Neutrophil (primary cell): ENCODE results near the gene NDST4.

ENCODE experiments used
- H3K27ac ChIP-seq: fragments of 200-600 bp; sonication (generic); 2 replicates; pipeline ENCODE4 v1.5.1; 2016; ENCODE audit warnings: mild to moderate bottlenecking, moderate library complexity
- H3K27me3 ChIP-seq: fragments of 200-600 bp; sonication (generic); 2 replicates; pipeline ENCODE4 v1.6.0; 2016; ENCODE audit warnings: mild to moderate bottlenecking
- H3K36me3 ChIP-seq: fragments of 200-600 bp; sonication (generic); 2 replicates; pipeline ENCODE4 v1.5.1; 2017
- H3K4me1 ChIP-seq, 2 experiments: fragments of 200-600 bp in 1 of 2; sonication (generic) in 1 of 2; 1 replicate in 1 of 2; 2 replicates in 1 of 2; pipeline versions ENCODE4 v1.5.1 to v1.6.1; 2013 to 2016; ENCODE audit warnings: low read depth in 1 of 2, low read length in 1 of 2, mild to moderate bottlenecking in 1 of 2, moderate library complexity in 1 of 2; ENCODE audit not compliant: control insufficient read depth in 1 of 2, insufficient read depth in 1 of 2
- H3K4me3 ChIP-seq, 2 experiments: fragments of 200-600 bp in 1 of 2; sonication (generic) in 1 of 2; 1 replicate in 1 of 2; 2 replicates in 1 of 2; pipeline ENCODE4 v1.5.1; 2013 to 2016; ENCODE audit warnings: low read depth in 1 of 2, low read length in 1 of 2, mild to moderate bottlenecking in 1 of 2, moderate library complexity in 1 of 2
- H3K9me3 ChIP-seq: fragments of 200-600 bp; sonication (generic); 2 replicates; pipeline ENCODE4 v1.5.1; 2016
- CTCF ChIP-seq: fragments of 200-600 bp; sonication (generic); IDR thresholded peaks from 2 replicates; pipeline ENCODE4 v1.5.1; 2016; ENCODE audit warnings: antibody characterized with exemption

Gene NDST4

GRCh38 chr4:114976901-114977300 is 136.5 kb downstream of the NDST4 start:
- H3K4me3 ChIP-seq, result no peak overlapping the region
- H3K27me3 ChIP-seq, result no peaks in the 10 kb centered on the region
- H3K27ac ChIP-seq, result no peak overlapping the region
- no peaks in the 10 kb centered on the region for H3K36me3 ChIP-seq
- H3K9me3 ChIP-seq, result no peaks in the 10 kb centered on the region
- no peak for TF ChIP-seq CTCF
- no peaks in the 10 kb centered on the region for H3K4me1 ChIP-seq

GRCh38 chr4:114964026-114964425 is 149.4 kb downstream of the NDST4 start:
- Histone ChIP-seq H3K9me3 (no peaks in the 10 kb centered on the region), H3K27ac (no peak overlapping the region), H3K4me1 (no peaks in the 10 kb centered on the region), H3K27me3 (no peaks in the 10 kb centered on the region), H3K4me3 (no peak overlapping the region), H3K36me3 (no peaks in the 10 kb centered on the region)
- no peak for TF ChIP-seq CTCF

GRCh38 chr4:114945616-114946015 is 167.8 kb downstream of the NDST4 start:
- H3K36me3 ChIP-seq, result no peaks in the 10 kb centered on the region
- H3K4me3 ChIP-seq, result no peak overlapping the region
- no peak overlapping the region for H3K27ac ChIP-seq
- no peaks in the 10 kb centered on the region for H3K4me1 ChIP-seq
- H3K9me3 ChIP-seq, result no peaks in the 10 kb centered on the region
- no peaks in the 10 kb centered on the region for H3K27me3 ChIP-seq
- TF ChIP-seq CTCF, result no peak

- no peaks in the 10 kb centered on the region for H3K27me3 ChIP-seq
- H3K9me3 ChIP-seq, result no peaks in the 10 kb centered on the region
- no peak overlapping the region for H3K27ac ChIP-seq
- H3K4me1 ChIP-seq, result no peaks in the 10 kb centered on the region
- H3K4me3 ChIP-seq, result no peak overlapping the region
- no peak for TF ChIP-seq CTCF
- no peaks in the 10 kb centered on the region for H3K36me3 ChIP-seq
Measured at GRCh38 chr4:114941503-114941902, 171.9 kb downstream of the NDST4 start.

GRCh38 chr4:114927881-114928280 is 185.5 kb downstream of the NDST4 start:
- H3K27ac ChIP-seq, result no peak overlapping the region
- no peak for TF ChIP-seq CTCF
- H3K9me3 ChIP-seq, result no peaks in the 10 kb centered on the region
- no peak overlapping the region for H3K4me3 ChIP-seq
- no peaks in the 10 kb centered on the region for H3K36me3 ChIP-seq
- no peaks in the 10 kb centered on the region for H3K27me3 ChIP-seq
- no peaks in the 10 kb centered on the region for H3K4me1 ChIP-seq

- no peaks in the 10 kb centered on the region for H3K9me3 ChIP-seq
- H3K4me1 ChIP-seq, result no peaks in the 10 kb centered on the region
- H3K27ac ChIP-seq, result no peak overlapping the region
- no peaks in the 10 kb centered on the region for H3K36me3 ChIP-seq
- no peaks in the 10 kb centered on the region for H3K27me3 ChIP-seq
- no peak for TF ChIP-seq CTCF
- H3K4me3 ChIP-seq, result no peak overlapping the region
Measured at GRCh38 chr4:114926583-114926982, 186.8 kb downstream of the NDST4 start.
